Spleen (tissue), 11 donors: ENCODE results near the gene ETF1. TPM values are rescaled to one million over a fixed set of nuclear protein-coding genes. Genes with fewer than 3 reads are reported as not detected.
A peak's percentile ranks its signal among the peaks of the same experiment; 100 is the strongest.

ENCODE experiments used
- DNase-seq: peaks from one replicate; pipeline ENCODE4 v3.0.0-alpha.2; 2020
- H3K27ac ChIP-seq, 8 donors: fragments of 200-600 bp; sonication (generic) in 7 of 8; 1 replicate in 4 of 8; 2 replicates in 4 of 8; pipeline versions ENCODE4 v1.5.0 to v1.8.0; 2016 to 2021; ENCODE audit warnings: inconsistent platforms in 4 of 8, mild to moderate bottlenecking in 4 of 8, moderate library complexity in 1 of 8
- H3K27me3 ChIP-seq, 7 donors: fragments of 200-600 bp; sonication (generic) in 6 of 7; replicated peaks in 1 of 7; 1 replicate in 4 of 7; 2 replicates in 3 of 7; pipeline versions ENCODE4 v1.5.0 to v1.8.0; 2016 to 2021; ENCODE audit warnings: inconsistent platforms in 3 of 7, mild to moderate bottlenecking in 1 of 7
- H3K36me3 ChIP-seq, 6 donors: fragments of 200-600 bp; sonication (generic) in 5 of 6; 1 replicate in 4 of 6; 2 replicates in 2 of 6; pipeline versions ENCODE4 v1.5.0 to v1.8.0; 2016 to 2021; ENCODE audit warnings: inconsistent platforms in 2 of 6
- H3K4me1 ChIP-seq, 6 donors: fragments of 200-600 bp; sonication (generic) in 5 of 6; 1 replicate in 3 of 6; 2 replicates in 3 of 6; pipeline versions ENCODE4 v1.5.0 to v1.8.0; 2016 to 2021; ENCODE audit warnings: inconsistent platforms in 3 of 6
- H3K4me3 ChIP-seq, 8 donors: fragments of 200-600 bp; sonication (generic) in 7 of 8; 1 replicate in 4 of 8; 2 replicates in 4 of 8; pipeline versions ENCODE4 v1.5.0 to v1.8.0; 2016 to 2021; ENCODE audit warnings: inconsistent platforms in 4 of 8, mild to moderate bottlenecking in 4 of 8, moderate library complexity in 2 of 8
- H3K9me3 ChIP-seq, 8 donors: fragments of 200-600 bp; sonication (generic) in 7 of 8; 1 replicate in 4 of 8; 2 replicates in 4 of 8; pipeline versions ENCODE4 v1.5.0 to v1.8.0; 2016 to 2021; ENCODE audit warnings: inconsistent platforms in 4 of 8
- CTCF ChIP-seq, 11 experiments: fragments of 200-600 bp in 7 of 11; fragments of 450-650 bp in 4 of 11; sonication (generic) in 4 of 11; IDR thresholded peaks in 8 of 11; conservative IDR thresholded peaks in 3 of 11; 1 replicate in 7 of 11; 2 replicates in 4 of 11; pipeline versions ENCODE4 v1.4.0 to v1.8.0; 2016 to 2021; ENCODE audit warnings: antibody characterized with exemption in 11 of 11, inconsistent platforms in 4 of 11, mild to moderate bottlenecking in 1 of 11
- POLR2A ChIP-seq, 3 donors: fragments of 450-650 bp; IDR thresholded peaks; one replicate each; pipeline ENCODE4 v1.5.1; 2017; ENCODE audit warnings: antibody characterized with exemption in 3 of 3, mild to moderate bottlenecking in 1 of 3
- POLR2AphosphoS5 ChIP-seq, 3 donors: sonication (generic); formaldehyde crosslinking; IDR thresholded peaks; one replicate each; pipeline ENCODE4 v1.5.1; 2017; ENCODE audit warnings: antibody characterized with exemption in 3 of 3
- WGBS, 5 donors: extraction: QIAGEN DNeasy Blood & Tissue Kit in 3 of 5; methylation state at CpG; one replicate each; pipeline versions ENCODE4 v1.1.5 to v1.1.7; 2013 to 2018; 5-methylcytosine and 5-hydroxymethylcytosine counted together
- intact Hi-C: fragments of 100-400 bp; cut with DNase I; formaldehyde crosslinking; loops from one replicate; pipeline ENCODE4 v1.15.0; 2023; ENCODE audit warnings: low total_unique reads
- polyA plus RNA-seq, 3 donors: library from polyadenylated mRNA; stranded (reverse); fragments of 200-250 nt; gene quantifications; one replicate each; pipeline ENCODE4 v1.2.1, GENCODE V29; 2013
- total RNA-seq, 7 donors: library from RNA; depleted of rRNA in 3 of 7; stranded (reverse); fragments of >200 nt in 3 of 7; fragmentation: NEBNext Ultra II Directional in 4 of 7; extraction: Animal tissue kit (Norgen Biotek cat#: 25700) in 4 of 7; gene quantifications; one replicate each; pipeline versions ENCODE4 v1.1.0 to v1.2.1, GENCODE V29; 2016 to 2021
- donor health status: healthy with polysubstance abuse.
- donor health status: DM: no; HTN: no; CAD: no; lungs with moderate emphysema.
- donor health status: DM: no; HTN: no; CAD: no.
- donor health status: Bipolar disorder and iron deficiency.
- donor health status: healthy.
- donor health status: DM: no; HTN: no; CAD: no.
- donor health status: DM: yes; HTN: yes; CAD: no.

ETF1 gene
- total and polyA plus RNA-seq, 10 donors: 21.3 to 78.8 (median 54.0) TPM

- 21 to 37% (median 25%) methylated on average over 24 to 39 of the region's 39 CpGs for WGBS, 5 donors
- Histone ChIP-seq H3K4me1 (peaks cover 7 to 53% (median 31%) of the 10 kb centered on the region in 6 donors), H3K36me3 (peaks cover 0 to 13% (median 0%) of the 10 kb centered on the region in 6 donors), H3K4me3 (peak overlapping the region; percentile 64 to 93 (median 82)), H3K27me3 (peaks cover 0 to 19% (median 0%) of the 10 kb centered on the region in 7 donors), H3K27ac (peak overlapping the region in 4 of 8 donors; percentile 93 to 99 (median 99)), H3K9me3 (no peaks in the 10 kb centered on the region)
- TF ChIP-seq CTCF (IDR thresholded peaks at IDR 0.05 in 8 of 11, conservative IDR thresholded peaks at IDR 0.05 in 3 of 11) (no peak), POLR2A (IDR thresholded peaks at IDR 0.05) (no peak), POLR2AphosphoS5 (IDR thresholded peaks at IDR 0.05) (no peak)
- DNase-seq: peak; percentile 85
- intact Hi-C loops: no loop called here
Measured at GRCh38 chr5:138466125-138466899, 76.7 kb downstream of the ETF1 start.

GRCh38 chr5:138465261-138466124 lies 77.5 kb downstream of the ETF1 start, which contains the start of gene EGR1:
Gene EGR1, plus strand, starts transcription at chr5:138465479. Its CDS starts 283 bp downstream, at chr5:138465762.
- WGBS, 5 donors: 0 to 1% (median 0%) methylated on average over 22 to 85 of the region's 85 CpGs

GRCh38 chr5:138464388-138465260 lies 78.4 kb downstream of the ETF1 start:
- Histone ChIP-seq H3K27ac (peak overlapping the region; percentile 93 to 99 (median 96)), H3K4me3 (peak overlapping the region; percentile 64 to 93 (median 82)), H3K36me3 (peaks cover 0 to 13% (median 0%) of the 10 kb centered on the region in 6 donors), H3K9me3 (no peaks in the 10 kb centered on the region), H3K27me3 (peaks cover 0 to 19% (median 0%) of the 10 kb centered on the region in 7 donors), H3K4me1 (peaks cover 7 to 66% (median 37%) of the 10 kb centered on the region in 6 donors)
- peak in 8 of 11 experiments; percentile 28 to 73 (median 54) for TF ChIP-seq CTCF (IDR thresholded peaks at IDR 0.05 in 8 of 11, conservative IDR thresholded peaks at IDR 0.05 in 3 of 11)
- TF ChIP-seq POLR2AphosphoS5 (IDR thresholded peaks at IDR 0.05): peak; percentile 72 to 88 (median 73)
- TF ChIP-seq POLR2A (IDR thresholded peaks at IDR 0.05): peak in 2 of 3 donors; percentile 37 to 57
- peak; percentile 97 for DNase-seq
- intact Hi-C loops: no loop called here
- WGBS, 5 donors: 0 to 1% (median 0%) methylated on average over 10 to 64 of the region's 64 CpGs

More at GRCh38 chr5:138465261-138466124, 77.5 kb downstream of the ETF1 start, which contains the start of gene EGR1:
- peaks cover 0 to 19% (median 0%) of the 10 kb centered on the region in 7 donors for H3K27me3 ChIP-seq
- peak in 2 of 3 donors; percentile 75 to 93 for TF ChIP-seq POLR2A (IDR thresholded peaks at IDR 0.05)
- TF ChIP-seq POLR2AphosphoS5 (IDR thresholded peaks at IDR 0.05): peak; percentile 89 to 96 (median 93)
- peak in 7 of 11 experiments; percentile 3 to 37 (median 30) for TF ChIP-seq CTCF (IDR thresholded peaks at IDR 0.05 in 8 of 11, conservative IDR thresholded peaks at IDR 0.05 in 3 of 11)
- H3K9me3 ChIP-seq: no peaks in the 10 kb centered on the region
- H3K36me3 ChIP-seq: peaks cover 0 to 13% (median 0%) of the 10 kb centered on the region in 6 donors
- peak; percentile 93 for DNase-seq
- peak within 1 kb of the TSS; percentile 64 to 93 (median 82) for H3K4me3 ChIP-seq
- peaks cover 7 to 58% (median 31%) of the 10 kb centered on the region in 6 donors for H3K4me1 ChIP-seq
- peak within 1 kb of the TSS; percentile 93 to 99 (median 96) for H3K27ac ChIP-seq
- intact Hi-C loops: no loop called here
